HG02943 (cell line): ENCODE measurements around the gene ADARB1.
"Not testable (repeated sequence)": the region's sequence is repeated elsewhere in the genome, so short reads cannot be mapped to it uniquely, and the experiment has no call there.

Experiments used
- ATAC-seq: cut with Tn5 transposase; IDR thresholded peaks from one replicate; pipeline ENCODE4 v1.9.1; 2021; ENCODE audit warnings: mild to moderate bottlenecking, low read depth, moderate library complexity; ENCODE audit not compliant: unreplicated experiment

ADARB1 gene, protein sequence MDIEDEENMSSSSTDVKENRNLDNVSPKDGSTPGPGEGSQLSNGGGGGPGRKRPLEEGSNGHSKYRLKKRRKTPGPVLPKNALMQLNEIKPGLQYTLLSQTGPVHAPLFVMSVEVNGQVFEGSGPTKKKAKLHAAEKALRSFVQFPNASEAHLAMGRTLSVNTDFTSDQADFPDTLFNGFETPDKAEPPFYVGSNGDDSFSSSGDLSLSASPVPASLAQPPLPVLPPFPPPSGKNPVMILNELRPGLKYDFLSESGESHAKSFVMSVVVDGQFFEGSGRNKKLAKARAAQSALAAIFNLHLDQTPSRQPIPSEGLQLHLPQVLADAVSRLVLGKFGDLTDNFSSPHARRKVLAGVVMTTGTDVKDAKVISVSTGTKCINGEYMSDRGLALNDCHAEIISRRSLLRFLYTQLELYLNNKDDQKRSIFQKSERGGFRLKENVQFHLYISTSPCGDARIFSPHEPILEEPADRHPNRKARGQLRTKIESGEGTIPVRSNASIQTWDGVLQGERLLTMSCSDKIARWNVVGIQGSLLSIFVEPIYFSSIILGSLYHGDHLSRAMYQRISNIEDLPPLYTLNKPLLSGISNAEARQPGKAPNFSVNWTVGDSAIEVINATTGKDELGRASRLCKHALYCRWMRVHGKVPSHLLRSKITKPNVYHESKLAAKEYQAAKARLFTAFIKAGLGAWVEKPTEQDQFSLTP

GRCh38 chr21:45074048-45074817 is at the start of gene ADARB1:
ADARB1 (plus strand) TSS chr21:45074580; CDS start chr21:45171657, 97,077 bp downstream.
- peak; percentile 51 for ATAC-seq

GRCh38 chr21:45026066-45026745 is 48.2 kb upstream of the ADARB1 start:
- no peak for ATAC-seq

DNA sequence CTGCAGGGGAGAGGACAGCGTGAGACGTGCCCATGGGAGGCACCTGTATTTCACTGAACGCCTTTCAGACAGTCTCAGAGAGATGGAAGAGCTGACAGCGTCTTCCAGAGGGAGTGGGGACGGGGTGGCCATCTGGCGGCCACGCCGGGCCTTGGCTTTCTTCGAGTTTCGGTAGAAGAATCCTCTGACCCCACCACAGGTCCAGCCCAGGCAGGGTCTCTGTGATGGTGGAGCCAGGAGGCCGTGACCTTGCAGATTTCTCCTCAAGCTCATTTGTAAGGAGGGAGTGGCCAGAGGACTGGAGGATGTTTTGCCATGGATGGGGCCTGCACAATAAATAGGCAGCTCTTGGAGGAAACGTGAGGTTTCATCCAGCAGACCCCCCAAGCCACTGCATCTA is 47.6 kb upstream of the ADARB1 start:
- no peak for ATAC-seq

- no peak for ATAC-seq
These were observed 46.9 kb upstream of the ADARB1 start for GRCh38 chr21:45027241-45028196.

- ATAC-seq: not testable (repeated sequence)
These were observed 45.7 kb upstream of the ADARB1 start for GRCh38 chr21:45028645-45029044.

DNA sequence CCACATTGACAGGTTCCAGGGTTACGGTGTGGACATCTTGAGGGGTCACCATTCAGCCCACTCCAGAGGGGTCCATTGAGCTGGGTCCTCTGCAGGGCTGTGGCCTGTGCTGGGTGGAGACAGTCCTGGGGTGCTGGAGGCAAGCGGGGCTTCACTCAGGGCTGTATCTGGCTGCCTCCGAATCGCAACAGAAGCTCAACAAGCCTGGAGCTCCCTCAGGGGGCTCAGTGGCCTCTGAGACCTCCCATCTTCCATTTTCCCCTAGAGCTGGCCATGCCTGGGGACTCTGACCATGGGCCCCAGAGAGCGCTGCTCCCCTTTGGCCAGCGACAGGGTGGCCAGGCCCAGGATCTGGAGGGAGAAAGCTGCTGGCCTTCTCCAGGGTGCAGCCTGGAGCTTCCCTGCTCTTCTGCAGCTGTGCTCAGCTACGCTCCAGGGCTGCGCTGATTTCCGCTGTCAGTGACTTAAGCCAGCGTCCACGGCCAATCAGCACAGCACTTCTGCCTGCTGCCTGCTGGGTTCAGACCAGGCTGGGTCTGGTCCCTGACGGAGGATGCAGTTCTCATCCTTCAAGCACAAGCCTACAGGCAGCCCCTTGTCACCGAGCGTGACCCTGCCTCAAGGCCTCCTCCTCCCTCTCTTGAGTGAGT is 45.0 kb upstream of the ADARB1 start:
- no peak for ATAC-seq

DNA sequence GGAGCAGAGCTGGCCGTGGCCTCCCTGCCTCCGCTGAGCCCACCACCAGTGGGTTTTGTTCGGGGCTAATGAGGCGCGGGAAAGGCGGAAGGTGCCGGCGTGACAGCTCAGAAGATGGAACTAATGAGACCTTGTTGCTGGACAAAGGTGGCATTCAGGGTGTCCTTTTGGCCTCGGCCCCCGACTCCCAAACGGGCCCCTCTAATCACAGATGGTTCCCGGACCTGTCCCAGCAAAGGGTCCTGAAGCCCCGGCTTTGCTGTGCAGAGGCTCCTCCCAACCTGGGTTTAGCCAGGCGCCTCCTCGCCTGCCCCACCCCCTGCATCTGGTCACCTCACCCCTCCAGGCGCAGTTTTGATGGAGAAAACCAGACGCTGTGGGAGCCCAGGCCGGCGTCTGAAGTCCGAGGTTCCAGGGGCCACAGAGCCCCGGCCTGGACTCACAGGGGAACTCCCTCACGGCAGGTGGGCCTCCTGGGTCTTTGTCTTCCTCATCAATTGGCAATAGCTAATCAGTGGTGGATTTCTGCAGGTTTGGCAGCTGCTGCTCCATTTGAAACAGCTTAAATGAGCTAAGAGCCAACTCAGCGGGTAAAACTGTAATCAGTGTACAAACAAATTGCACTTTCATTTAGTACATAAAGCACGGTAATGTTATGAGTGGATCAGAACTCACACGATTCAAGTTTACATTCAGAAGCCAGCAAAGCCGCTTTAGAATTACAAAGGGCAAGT is 44.3 kb upstream of the ADARB1 start:
- ATAC-seq: no peak

GRCh38 chr21:45030682-45031570 is 43.5 kb upstream of the ADARB1 start:
- ATAC-seq: no peak

DNA sequence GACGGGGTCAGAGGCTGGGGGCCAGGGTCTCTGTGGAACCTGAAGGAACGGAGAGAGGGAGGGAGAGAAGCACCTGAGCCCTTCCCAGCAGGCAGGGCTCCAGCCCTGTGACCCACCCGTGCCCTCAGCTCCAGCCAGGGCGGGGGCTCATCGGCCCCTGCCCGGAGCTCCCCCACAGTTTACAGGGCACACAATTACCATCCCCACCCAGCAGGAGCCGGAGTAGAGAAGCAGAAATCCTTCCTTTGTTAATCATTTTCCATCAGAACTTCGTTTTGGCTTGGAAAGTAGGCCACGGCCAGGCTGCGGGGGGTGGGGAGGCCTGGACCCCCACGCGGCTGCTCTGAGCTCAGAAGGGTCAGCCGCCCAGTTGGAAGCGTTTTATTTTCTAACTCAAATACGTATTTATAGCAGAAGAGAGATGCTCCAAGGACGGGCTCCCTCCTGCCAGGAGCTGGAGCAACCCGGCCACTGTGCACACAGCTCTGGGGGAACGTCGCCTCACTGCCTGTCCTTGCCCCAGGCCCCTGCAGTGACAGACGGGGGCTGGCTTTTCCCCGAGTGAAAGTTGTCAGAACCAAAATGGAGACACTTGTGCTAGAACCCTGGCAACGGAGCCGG is 42.7 kb upstream of the ADARB1 start:
- no peak for ATAC-seq

DNA sequence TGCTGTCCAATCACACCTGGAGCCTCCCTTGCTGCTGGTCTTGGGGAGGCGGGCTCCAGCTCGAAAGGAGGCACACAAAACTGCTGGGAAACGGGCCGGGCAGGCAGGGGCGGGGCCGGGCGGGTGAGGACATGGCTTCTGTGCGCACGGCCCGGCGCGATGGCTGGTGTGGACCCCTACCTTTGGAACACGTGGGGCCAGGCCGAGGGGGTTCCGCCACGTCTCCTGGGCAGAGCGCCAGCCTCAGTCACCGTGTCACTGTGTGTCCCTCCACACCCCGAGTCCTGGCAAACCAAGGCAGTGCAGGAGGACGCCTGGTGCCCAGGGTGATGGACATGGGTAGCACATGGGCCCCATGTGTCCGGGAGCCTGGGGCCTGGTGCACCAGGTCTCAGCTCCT is 42.0 kb upstream of the ADARB1 start:
- ATAC-seq: no peak

DNA sequence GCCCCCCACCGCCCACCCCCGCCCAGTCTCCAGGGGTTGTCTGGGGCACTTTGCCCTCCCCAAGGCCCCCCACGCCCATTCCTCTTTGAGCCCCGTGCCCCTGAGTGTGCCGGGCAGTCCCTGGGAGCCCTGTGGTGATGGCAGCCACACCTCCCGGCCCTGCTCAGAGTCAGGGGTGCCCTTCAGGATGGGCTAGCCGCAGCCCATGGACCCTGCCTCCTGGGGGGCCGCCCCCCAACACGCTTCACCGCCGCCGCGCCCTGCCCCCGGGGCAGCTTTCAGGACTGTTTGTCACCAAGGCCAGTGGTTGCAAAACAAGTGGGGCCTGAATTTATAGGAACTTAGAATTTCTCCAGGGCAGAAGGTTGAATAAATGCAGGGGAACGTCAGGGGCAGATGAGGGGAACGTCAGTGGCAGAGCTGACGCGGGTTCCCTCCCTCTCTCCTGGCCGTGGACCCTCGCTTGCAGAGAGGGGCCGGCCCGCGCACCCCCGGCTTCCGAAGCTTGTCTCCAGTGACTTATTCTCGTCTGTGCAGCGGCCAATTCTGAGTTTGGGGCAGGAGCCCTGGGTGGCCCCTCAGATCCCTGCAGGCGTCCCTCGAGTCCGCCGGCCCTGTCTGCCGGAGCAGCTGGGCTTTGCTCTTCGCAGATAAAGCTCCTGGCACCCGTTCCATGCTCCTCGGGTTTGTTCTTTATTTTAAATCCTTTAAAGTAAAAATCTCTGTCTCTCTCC is 41.2 kb upstream of the ADARB1 start:
- no peak for ATAC-seq

DNA sequence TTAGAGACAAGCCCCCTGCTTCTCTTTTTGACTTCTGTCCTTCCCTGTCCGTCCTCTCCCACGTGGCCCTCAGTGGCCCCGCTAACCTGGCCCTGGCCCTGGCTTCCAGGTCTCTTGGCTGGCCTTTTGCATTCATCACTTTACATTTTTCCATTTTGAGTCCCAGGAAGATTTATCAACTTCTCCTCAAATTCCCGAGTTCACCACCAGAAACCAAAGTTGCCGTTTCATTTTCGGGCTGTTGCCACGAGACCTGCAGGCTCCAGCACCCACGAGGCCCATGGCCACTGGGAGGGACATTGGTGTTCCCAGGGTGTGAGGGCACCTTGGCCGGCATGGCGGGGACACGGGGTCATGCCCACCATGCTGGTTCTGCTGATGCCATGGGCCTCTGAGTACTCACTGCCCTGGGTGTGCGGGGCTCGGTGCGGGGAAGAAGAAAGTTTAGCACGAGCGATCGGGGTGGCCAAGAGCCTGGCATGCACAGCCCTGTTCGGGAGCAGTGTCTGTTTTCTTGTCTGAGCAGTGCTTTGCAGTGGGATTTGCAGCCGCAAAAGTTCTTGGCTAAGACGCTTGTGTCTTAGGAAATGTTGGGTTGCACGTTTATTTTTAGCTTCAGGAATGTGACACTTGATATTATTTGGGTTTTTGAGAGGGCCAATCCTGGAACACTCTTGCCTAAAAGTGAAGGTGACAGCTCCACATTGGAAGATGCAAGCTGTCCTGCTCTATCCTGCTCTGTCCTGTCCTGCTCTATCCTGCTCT is 40.4 kb upstream of the ADARB1 start:
- ATAC-seq: no peak

- no peak for ATAC-seq
These were observed 39.6 kb upstream of the ADARB1 start for GRCh38 chr21:45034556-45035476.

- ATAC-seq: no peak
These were observed 38.9 kb upstream of the ADARB1 start for GRCh38 chr21:45035477-45035848.

DNA sequence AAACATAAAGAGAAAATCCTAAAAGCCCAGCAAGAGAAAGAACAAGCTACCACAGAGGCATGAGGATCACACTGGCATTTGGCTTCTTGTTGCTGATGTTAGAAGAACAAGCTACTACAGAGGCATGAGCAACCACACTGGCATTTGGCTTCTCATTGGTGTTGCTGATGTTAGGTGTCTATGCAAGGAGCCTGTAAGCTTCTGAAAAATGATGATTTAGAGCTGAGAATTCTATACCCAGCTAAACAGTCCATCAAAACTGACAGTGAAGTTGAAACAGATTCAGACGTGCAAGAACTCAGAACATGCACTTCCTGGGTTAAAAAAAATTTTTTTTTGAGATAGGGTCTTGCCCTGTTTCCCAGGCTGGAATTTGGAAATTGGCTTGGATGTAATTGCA is 37.8 kb upstream of the ADARB1 start:
- no peak for ATAC-seq
